Stimulated activated CD4-positive, alpha-beta T cell treated with anti-CD3 and anti-CD28 coated beads, Interleukin-1b, Interleukin-23, amount 100 ng/mL, for 1 hour (primary cell): ENCODE data around the gene PCCB.
"Not testable (repeated sequence)": the region's sequence is repeated elsewhere in the genome, so short reads cannot be mapped to it uniquely, and the experiment has no call there.

Experiments
- DNase-seq, 2 donors: peaks; one replicate each; pipeline ENCODE4 v3.0.0-alpha.2; 2020; ENCODE audit warnings: low read depth in 2 of 2

PCCB gene

DNA sequence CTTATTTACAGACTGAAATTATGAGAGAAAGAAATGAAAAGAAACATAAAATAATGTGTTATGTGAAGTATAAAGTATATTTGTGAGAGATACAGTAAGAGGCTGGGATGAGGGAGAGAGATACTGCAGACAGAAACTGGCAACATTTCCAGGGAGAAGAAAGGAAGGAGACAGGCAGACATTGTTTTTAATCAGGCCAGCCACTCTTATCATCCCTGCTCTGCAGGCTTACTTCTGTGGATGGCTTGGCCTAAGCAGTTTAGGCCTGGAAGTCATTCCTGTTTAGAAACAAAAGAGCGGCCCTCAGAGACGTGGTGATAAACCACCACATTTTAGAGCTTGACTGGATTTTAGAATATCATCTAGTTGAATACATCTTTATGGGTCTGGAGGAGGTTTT lies 12.4 kb downstream of the PCCB start:
- no peak for DNase-seq

DNA sequence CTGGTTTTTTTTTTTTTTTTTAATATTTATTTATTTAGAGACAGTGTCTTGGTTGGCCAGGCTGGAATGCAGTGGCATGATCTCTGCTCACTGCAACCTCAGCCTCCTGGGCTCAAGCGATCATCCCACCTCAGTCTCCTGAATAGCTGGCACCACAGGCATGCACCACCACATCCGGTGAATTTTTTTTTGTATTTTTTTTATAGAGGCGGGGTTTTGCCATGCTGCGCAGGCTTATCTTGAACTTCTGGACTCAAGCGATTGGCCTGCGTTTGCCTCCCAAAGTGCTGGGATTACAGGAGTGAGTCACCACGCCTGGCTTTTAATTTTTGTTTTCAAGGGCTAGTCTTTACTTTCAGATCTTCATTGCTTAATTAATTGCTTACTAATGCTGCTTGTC lies 13.1 kb downstream of the PCCB start:
- DNase-seq = no peak

DNA sequence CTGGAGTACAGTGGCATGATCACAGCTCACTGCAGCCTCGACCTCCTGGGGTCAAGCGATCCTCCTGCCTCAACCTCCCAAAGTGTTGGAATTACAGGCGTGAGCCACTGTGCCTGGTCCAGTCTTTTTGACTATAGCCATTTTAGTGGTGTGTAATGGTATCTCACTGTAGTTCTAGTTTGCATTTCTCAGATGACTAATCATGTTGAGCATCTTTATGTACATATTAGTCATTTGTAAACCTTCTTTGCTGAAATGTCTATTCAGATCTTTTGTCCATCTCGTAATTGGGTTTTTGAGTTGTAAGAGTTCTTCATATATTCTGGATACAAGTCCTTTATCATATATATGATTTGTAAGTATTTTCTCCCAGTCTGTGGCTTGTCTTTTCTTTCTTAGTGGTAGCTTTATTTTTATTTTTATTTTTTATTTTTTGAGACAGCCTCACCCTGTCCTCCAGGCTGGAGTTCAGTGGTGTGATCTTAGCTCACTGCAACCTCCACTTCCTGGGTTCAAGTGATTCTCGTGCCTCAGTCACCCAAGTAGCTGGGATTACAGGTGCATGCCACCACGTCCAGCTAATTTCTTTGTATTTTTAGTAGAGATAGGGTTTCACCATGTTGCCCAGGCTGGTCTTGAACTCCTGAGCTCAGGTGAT lies 16.5 kb downstream of the PCCB start:
- DNase-seq = not testable (repeated sequence)

DNA sequence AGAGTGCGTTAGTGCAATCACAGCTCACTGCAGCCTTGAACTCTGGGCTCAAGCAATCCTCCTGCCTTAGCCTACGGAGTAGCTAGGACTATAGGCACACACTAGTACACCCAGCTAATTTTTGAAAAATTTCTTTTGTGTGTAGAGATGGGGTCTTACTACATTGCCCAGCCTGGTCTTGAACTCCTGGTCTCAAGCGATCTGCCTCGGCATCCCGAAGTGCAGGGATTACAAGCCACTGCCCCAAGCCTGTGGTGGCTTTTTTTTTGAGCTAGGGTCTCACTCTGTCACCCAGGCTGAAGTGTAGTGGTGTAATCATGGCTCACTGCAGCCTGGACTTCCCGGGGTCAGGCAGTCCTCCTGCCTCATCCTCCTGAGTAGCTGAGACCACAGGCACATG lies 17.1 kb downstream of the PCCB start:
- no peak for DNase-seq

DNA sequence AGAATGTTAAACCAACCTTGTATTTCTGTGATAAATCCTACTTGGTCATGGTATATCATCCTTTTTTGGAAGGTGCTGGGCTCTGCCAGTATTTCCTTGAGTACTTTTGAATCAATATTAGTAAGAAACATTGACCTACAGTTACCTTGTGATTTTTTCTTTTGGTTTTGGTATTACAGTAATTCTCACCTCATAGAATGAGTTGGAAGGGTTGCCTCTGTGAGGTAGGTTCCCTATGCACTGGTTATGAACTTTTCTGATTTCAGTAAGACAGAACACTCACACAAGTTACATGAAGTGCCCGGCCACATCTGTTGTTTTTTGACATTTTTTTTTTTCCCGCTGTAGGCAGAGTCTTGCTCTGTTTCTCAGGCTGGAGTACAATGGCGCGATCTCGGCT lies 20.0 kb downstream of the PCCB start:
- no peak for DNase-seq

DNA sequence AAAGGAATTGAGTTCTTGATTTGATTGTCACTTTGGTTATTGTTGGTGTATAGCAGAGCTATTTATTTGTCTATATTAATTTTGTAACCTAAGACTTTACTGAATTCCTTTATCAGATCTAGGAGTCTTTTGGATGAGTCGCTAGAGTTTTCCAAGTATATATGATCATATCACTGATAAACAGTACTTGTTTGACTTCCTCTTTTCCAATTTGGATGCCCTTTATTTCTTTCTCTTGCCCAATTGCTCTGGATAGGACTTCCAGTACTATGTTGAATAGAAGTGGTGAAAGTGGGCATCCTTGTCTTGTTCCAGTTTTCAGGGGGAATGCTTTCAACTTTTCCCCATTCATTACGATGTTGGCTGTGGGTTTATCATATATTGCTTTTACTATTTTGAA lies 21.5 kb downstream of the PCCB start:
- not testable (repeated sequence) for DNase-seq

DNA sequence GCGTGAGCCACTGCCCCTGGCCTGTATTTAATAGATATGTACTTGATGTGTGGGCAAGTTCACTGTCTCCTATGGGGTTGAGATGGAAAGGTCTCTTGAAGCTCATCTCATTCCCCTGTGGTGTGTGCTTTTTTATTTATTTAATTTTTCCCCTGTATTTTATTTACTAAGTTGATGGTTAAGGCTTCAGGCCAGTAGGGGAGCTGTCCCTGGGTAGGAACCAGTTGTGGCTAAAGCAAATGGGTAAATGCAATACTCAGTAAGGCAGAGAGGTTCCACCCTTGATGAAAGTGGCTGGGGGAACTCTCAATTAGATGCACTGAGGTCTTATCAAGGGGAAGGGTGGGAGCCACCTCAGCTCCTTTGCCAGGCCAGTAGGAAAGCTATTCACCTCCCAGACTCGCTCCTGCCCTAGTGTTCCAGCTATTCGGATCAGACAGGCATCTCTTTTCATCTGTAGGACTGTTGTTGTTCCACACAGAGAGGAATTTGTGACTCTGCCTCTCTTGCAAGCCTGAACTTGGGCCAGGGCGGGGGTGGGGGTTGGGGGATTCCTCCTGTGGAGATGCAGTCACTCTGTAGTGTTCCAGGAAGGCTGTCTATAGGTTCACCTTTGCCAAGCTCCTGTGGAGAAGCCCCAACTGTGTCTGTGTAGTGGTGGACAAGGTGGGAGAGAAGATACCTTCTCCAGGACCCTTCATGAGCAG lies 26.1 kb downstream of the PCCB start:
- DNase-seq = no peak

DNA sequence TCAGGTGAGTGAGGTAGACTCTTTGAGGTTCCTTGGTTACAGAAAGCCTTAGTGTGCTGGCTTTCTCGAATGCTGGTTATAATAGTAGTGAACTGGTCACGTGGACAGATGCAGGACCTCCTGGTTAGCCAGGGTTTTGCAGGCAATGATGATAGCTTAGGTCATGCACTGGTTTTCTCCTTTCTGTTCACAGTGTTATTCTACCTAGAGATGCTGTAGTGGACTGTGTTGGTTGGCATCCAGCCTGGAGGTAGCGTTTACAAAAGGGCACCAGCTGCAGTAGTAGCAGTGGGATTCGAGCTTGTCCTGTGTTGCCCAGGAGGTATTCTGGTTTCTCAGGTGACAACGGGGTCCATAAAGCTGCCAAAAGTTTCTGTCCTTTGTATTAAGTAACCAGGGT lies 27.0 kb downstream of the PCCB start:
- no peak for DNase-seq

DNA sequence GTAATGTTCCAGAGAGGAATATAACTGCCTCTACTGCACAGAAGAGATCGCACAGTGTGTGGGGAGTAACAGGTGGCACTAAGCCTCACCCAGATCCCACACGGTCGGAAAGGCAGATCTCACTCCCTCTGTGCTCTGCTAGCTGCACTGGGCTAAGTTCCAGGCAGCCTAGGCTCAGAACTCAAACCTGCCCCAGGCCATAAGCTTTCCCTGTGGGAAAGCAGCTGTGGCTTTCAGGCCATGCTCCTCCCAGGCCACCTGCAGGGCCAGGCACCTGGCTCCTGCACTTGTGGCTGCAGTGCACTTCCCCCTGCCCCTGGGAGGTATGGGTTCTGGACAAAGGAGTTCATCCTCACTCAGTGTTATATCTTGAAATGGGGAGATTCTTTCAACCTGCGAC lies 27.5 kb downstream of the PCCB start:
- DNase-seq = no peak

DNA sequence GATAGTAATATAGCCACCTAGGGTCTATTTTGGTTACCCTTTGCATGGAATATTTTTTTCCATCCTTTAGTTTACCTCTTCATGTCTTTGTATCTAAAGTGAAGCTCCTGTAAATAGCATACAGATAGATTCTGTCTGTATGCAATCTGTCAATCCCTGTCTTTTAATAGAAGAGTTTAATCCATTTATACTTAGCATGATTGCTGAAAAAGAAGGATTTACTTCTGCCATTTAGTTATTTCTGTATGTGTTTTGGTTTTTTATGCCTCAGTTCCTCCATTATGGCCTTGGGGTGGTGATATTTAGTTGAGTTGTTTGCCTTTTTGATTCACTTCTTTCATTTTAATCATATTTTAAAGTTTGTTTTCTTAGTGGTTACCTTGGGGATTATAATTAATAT lies 29.0 kb downstream of the PCCB start:
- no peak for DNase-seq

DNA sequence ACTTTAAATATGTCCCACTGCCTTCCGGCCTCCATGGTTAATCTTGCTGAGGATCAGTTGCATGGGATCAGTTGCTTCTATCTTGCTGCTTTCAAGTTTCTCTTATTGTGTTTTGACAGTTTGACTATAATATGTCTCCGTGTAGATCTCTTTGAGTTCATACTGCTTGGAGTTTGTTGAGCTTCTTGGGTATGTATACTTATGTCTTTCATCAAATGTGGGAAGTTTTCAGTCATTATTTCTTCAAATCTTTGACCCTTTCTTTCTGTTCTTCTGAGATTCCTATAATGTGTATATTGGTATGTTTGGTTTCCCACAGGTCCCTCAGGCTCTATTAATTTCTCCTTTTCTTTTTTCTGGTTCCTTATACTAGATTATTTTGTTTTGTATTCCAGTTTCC lies 30.8 kb downstream of the PCCB start:
- DNase-seq = no peak

DNA sequence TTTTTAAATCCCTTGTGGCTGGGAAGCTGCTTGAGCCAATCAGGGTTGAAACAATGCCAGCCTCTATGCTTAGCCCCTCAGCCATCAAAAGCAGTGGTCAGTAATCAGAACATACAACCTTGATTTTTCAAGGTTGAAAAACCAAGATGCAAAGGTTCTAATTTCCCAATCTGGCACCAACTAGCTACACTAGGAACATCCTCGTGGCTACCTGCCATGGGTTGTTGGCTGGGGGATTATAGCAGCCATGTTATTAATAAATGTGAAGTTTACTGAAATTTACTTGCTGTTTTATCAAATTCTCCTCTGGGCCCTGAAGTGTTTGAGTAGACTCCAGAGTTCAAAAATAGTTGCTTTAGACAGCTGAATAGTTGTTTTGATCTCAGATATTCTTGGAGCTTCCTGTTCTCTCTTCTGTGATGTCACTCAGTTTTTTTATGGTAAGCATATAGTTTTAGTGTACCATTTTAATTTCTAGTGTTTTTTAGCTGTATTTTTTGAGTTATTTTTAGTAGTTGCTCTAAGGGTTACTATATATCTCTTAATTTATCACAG lies 31.9 kb downstream of the PCCB start:
- no peak for DNase-seq

DNA sequence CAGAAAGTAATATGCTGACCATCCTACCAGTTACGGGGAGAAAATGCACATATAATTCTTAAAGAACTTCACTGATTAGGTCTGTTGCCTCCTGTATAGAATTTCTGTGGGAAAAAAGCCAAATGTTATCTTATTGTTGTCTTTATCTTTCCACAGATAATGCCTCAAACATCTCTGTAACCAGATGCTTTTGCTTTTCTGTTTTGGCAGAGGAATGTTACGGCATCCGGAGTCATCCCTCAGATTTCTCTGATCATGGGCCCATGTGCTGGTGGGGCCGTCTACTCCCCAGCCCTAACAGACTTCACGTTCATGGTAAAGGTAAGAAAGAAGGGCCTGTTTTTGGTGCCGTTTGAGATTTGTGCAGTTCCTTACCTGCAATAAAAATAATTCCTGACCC lies 33.5 kb downstream of the PCCB start:
- DNase-seq = no peak

DNA sequence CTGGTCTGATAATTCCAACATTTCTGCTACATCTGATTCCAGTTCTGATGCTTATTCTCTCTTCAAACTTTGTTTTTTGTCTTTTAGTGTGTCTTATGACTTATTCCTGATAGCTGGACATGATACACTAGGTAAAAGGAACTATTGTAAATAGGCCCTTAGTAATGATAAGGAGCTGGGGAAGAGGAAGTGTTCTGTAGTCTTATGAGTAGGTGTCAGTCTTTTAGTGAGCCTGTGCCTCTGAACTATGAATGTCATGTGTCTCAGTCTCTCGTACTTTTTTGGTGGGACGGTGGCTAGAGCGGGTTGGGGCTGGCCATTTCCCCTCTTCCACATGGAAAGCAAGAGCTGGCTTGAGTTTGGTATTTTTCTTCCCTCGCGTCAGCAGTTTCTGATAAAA lies 41.2 kb downstream of the PCCB start:
- DNase-seq = no peak

DNA sequence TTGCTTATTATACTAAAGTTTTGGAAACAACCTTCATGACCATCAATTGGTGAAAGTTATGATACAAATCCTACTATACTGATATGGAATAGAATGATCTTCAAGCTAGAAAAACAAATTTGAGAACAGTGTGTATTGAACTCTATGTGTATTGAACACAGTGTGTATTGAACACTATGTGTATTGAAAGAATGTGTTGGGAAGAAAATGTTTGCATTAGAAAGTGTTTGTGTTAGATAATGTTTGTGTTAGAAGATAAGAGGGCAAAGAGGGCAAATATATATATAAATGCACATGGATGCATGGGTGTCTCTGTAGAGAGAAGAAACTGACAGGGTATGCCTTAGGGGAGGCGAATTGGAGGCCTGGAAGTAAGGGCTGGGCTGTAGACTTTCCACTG lies 42.4 kb downstream of the PCCB start:
- no peak for DNase-seq

DNA sequence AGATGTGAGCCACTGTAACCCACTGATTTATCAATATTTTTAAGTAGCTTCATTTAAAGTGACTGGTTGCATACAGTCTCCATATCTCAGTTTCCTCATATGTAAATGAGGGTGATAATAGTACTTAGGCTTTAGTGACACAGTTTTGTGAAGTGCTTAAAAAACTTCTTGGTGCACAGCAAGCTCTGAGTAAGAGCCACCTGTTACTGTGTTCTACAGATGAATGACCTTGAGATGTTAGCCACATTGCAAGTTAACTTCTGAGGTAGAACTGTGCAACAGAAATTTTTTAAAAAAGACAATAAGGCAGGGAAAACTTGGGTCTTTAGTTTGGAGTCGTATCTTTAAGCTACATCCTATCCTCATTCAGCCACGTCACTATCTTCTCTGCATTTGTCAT lies 43.1 kb downstream of the PCCB start:
- no peak for DNase-seq

DNA sequence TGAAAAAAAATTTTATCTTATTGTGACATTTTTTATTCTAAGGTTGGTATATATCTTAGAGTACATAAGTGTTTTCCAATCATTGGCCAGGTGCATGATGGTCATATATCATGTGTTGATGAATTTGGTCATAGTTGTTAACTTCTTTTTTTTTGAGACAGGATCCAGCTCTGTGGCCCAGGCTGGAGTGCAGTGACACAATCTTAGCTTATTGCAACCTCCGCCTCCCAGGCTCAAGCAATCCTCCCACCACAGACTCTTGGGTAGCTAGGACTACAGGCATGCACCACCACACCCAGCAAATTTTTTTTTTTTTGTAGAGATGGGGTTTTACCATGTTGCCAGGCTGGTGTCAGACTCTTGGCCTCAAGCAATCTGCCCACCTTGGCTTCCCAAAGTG lies 44.0 kb downstream of the PCCB start:
- no peak for DNase-seq

DNA sequence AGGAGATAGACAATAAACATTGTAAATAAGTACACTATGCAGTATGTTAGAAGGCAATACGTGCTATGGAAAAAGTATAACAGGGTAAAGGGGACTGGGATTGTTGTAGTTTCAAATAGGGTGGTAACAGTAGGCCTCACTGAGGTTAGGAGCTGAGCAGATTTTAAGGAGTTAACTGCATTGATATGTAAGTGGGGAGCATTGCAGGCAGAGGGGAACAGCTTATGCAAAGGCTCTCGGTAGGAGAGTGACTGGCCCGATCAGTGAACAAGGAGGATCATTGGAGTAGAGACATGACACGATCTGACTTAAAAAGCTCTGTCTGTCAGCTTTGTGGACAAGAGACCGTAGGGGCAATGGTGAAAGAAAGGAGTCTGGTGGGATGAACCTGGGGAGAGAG lies 46.8 kb downstream of the PCCB start:
- DNase-seq = no peak

DNA sequence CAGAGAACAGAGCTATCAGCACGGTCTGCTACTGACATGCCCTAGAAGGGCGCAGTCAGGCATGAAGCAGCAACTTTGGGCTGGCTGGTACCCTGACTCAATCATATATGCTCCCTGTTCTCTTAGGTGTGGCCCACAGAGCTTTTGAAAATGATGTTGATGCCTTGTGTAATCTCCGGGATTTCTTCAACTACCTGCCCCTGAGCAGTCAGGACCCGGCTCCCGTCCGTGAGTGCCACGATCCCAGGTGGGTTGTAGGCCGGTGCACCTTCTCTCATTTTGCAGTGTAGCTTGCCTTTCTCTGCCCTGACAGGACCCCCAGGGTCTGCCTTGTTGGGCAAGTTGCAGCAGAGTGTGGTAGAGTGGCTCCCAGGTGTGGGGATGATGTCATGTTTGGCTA lies 47.7 kb downstream of the PCCB start:
- DNase-seq = no peak

DNA sequence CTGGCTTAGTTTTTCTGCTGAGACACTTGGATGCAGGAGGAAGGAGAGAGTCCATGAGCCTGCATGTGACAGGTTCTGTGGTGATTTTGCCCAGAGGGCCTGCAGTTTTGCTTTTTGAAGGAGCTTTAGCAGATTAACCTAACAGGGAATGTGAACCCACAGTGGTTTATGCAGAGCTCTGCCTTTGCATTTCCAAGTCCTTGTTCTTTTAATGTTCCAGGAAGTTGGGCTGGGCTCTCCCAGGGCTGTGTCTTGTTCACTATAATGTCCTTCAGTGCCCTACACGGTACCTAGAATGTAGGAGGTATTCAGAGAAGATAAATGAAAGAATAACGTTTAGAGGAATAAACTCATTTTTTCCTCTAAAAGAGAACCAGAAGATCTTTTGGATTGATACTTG lies 50.3 kb downstream of the PCCB start:
- no peak for DNase-seq

DNA sequence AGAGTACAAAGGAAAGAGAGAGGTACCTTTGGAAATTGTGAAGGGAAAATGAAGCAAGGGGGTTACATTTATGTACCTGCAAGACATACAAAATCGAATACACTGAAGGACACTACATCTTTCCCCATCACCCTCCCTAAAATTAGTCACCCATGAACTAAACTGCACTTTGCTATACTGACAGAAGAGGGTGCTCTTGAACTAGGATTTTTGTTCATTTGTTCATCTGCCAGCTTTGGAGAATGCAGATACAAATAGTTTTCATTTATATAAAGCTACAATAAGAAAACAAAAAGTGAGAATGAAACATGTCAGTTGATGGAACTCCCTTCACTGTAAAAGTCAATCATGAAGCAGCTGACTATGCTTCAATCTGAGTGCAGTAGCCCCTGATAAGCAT lies 55.7 kb downstream of the PCCB start:
- DNase-seq = no peak

DNA sequence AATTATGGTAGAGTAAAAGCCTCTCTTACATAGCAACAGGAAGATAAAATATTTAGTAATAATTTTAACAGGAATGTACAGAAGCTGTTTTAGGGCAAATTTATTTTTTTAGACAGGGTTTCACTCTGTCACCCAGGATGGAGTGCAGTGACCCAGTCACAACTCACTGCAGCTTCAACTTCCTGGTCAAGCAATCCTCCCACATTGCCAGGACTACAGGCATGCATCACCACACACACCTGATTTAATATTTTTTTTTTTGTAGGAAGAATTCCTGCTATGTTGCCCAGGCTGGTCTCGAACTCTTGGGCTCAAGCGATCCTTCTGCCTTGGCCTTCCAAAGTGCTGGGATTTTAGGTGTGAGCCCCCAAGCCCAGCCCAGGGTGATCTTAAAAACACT lies 61.1 kb downstream of the PCCB start:
- DNase-seq = no peak

DNA sequence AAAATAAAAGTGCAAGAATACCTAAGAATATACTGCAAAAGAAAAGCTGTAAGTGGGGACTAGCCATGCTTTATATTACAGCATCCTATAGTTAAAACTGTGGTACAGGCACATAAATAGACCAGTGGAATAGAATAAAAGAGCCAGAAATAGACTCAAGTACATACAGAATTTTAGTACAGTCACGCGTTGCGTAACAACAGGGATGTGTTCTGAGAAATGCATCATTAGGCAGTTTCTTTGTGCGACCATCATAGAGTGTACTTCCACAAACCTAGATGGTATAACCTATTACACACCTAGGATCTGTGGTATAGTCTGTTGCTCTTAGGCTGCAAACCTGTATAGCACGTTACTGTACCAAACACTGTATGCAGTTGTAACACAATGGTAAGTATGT lies 61.8 kb downstream of the PCCB start:
- no peak for DNase-seq

DNA sequence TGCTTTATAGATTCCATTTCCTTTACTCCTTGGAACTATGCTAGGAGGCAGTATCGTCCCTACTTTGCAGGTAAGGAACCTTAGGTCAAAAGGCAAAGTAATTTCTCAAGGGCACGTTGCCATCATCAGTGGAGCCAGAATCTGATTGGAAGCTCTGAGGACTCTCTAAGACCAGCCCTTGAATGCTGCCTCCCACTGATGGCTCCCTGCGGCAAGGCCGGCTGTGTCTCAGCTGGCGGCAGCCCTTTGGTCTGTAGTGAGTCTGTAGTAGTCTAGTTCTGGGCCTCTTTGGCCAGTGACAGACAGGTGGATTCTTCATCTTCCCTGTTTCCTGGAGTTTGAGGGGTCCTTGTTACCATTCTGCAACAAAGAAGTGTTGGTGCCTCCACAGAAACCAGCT lies 76.2 kb downstream of the PCCB start:
- DNase-seq = no peak
